H1 (cell line): Measurements from ENCODE around the gene WNT11. TPM values are rescaled to one million over a fixed set of nuclear protein-coding genes. Genes with fewer than 3 reads are reported as not detected.

ENCODE experiments used
- KDM1A ChIP-seq: fragments of 200-600, 300-600 bp; sonication (generic); IDR thresholded peaks from 2 replicates; pipeline ENCODE4 v1.7.1; 2016; ENCODE audit warnings: mild to moderate bottlenecking, low read length, borderline replicate concordance
- KDM4A ChIP-seq: IDR thresholded peaks from one replicate; pipeline ENCODE4 v1.7.1; 2012; ENCODE audit warnings: low read depth, mild to moderate bottlenecking, moderate library complexity, low read length, inconsistent platforms; ENCODE audit not compliant: severe bottlenecking
- TAF7 ChIP-seq: optimal IDR thresholded peaks from 2 replicates; pipeline ENCODE3; 2011; ENCODE audit warnings: low read depth, mild to moderate bottlenecking, inconsistent platforms, low read length, moderate library complexity, borderline replicate concordance
- polyA plus RNA-seq, 7 experiments: library from polyadenylated mRNA; depleted of rRNA in 3 of 7; stranded (reverse) in 5 of 7; unstranded in 2 of 7; fragments of >200 nt in 5 of 7; fragments of 200-250 nt in 2 of 7; gene quantifications; 1 replicate in 5 of 7; 2 replicates in 1 of 7; 4 replicates in 1 of 7; pipeline versions ENCODE4 v1.2.1 to v1.2.3, GENCODE V29; 2011 to 2013; ENCODE audit warnings: missing spikeins in 2 of 7, mixed read lengths in 2 of 7
- total RNA-seq: library from RNA; stranded (reverse); fragmentation: NEBNext Ultra II Directional; extraction: Animal tissue kit (Norgen Biotek cat#: 25700); gene quantifications from 2 replicates; pipeline ENCODE4 v1.2.1, GENCODE V29; 2021

Gene WNT11
- total and polyA plus RNA-seq, 2 of the 8 experiments (the other 6 are each of a cell fraction or from before 2014, with no cell fraction given): 0.11 to 0.45 TPM

- TF ChIP-seq KDM4A (peak; percentile 9), KDM1A (no peak), TAF7 (no peak)
- TF ChIP-seq, all 59 proteins: peak for 4
Measured at GRCh38 chr11:76234416-76235232, 28.3 kb upstream of the WNT11 start (continued).
